GM19397 (cell line): ENCODE results near the gene MRNIP.
A peak's percentile ranks its signal among the peaks of the same experiment; 100 is the strongest.

ENCODE experiments used
- ATAC-seq: cut with Tn5 transposase; IDR thresholded peaks from one replicate; pipeline ENCODE4 v1.9.1; 2021; ENCODE audit warnings: mild to moderate bottlenecking, moderate library complexity; ENCODE audit not compliant: unreplicated experiment

MRNIP gene

DNA sequence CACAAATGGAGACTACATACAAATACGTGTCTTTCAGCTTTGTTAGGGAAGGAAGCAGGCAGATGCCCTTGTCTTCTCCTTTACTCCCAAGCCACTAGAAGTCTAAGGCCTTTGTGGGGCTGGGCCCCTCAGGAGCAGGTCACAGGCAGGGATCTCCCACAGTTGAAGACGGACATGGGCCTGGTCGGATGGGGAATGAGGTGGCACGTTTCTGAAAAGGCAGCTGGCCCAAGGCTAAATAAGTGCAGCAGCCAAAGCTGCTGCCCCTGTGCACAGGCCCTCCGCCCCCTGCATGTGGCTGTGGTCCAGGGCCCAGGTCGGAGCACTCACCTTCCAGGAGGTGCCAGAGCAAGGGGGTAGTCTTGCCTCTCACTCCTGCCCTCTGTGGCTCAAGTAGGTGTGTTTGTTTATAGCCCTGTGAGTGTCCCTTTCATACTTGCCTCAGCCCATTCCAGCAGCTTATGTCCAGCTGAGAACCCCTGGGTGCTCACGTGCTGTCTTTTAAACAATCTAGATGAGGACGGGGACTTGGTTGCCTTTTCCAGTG, 36.1 kb downstream of the MRNIP start:
- ATAC-seq, result no peak

DNA sequence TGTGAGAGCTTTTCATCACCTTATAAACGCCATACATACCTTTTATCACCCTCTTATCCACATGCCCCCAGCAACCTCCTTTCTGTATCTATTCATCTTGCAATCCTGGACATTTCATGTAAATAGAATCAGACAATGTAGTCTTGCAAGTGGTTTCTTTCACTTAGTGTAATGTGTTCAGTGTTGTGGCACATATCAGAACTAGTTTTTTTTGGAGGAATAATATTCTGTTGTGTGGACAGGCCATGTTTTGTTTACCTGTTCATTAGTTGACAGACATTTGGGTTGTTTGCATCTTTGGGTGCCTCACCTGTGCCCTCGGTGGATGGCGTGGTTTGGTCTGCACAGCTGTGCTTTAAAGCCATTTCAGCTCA, 36.6 kb downstream of the MRNIP start:
- no peak for ATAC-seq

GRCh38 chr5:179821298-179822058, 37.1 kb downstream of the MRNIP start:
- ATAC-seq, result peak; percentile 44

- ATAC-seq, result peak; percentile 42
Observed at GRCh38 chr5:179820483-179821297, 37.9 kb downstream of the MRNIP start, which contains the start of gene SQSTM1. SQSTM1 (plus strand) TSS chr5:179820905; CDS start chr5:179820937, 32 bp downstream.

GRCh38 chr5:179820127-179820482, 38.5 kb downstream of the MRNIP start:
- ATAC-seq, result no peak

- ATAC-seq, result no peak
Observed at GRCh38 chr5:179819296-179820126, 39.1 kb downstream of the MRNIP start.

- peak; percentile 59 for ATAC-seq
Observed at GRCh38 chr5:179818746-179819295, 39.8 kb downstream of the MRNIP start.

- ATAC-seq, result no peak
Observed at GRCh38 chr5:179817890-179818745, 40.5 kb downstream of the MRNIP start.

DNA sequence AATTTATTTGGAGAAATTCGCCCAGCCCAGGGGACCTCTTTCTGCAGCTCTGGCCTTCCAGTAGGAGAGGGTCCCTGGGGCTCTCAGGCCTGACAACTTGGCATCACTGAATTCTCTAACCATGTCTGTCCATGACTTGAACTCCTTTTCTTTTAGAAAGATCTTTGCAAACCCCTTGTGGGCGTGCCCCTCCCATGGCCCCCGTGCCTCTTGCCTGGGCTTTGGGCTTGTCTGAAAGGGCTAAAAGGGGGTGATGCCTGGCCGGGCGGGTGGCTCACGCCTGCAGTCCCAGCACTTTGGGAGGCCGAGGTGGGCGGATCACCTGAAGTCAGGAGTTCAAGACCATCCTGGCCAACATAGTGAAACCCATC, 41.2 kb downstream of the MRNIP start:
- no peak for ATAC-seq

GRCh38 chr5:179816796-179817469, 41.7 kb downstream of the MRNIP start:
- ATAC-seq, result no peak

- no peak for ATAC-seq
Observed at GRCh38 chr5:179816401-179816795, 42.2 kb downstream of the MRNIP start.

- ATAC-seq, result no peak
Observed at GRCh38 chr5:179815491-179816249, 42.9 kb downstream of the MRNIP start.

DNA sequence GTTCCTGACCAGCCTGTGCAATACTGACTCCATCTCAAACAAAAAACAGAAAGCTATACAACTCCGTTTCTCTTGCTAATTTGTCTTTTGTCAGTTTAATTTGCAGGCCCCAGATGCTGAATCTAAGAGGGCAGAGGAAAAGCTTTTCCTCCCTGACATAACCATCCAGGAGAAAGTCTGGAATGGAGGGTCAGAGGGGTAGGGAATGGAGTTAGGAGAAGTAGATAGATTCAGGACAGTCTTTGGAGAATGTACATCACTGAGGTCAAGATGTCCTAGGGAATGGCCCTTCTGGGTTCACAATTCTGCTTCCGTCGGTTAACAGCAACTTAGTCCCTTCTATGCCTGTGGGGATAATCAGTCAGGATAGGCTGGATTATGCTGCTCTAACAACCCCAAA, 44.5 kb downstream of the MRNIP start:
- no peak for ATAC-seq

- no peak for ATAC-seq
Observed at GRCh38 chr5:179812997-179813607, 45.5 kb downstream of the MRNIP start.

- no peak for ATAC-seq
Observed at GRCh38 chr5:179812135-179812825, 46.3 kb downstream of the MRNIP start.

DNA sequence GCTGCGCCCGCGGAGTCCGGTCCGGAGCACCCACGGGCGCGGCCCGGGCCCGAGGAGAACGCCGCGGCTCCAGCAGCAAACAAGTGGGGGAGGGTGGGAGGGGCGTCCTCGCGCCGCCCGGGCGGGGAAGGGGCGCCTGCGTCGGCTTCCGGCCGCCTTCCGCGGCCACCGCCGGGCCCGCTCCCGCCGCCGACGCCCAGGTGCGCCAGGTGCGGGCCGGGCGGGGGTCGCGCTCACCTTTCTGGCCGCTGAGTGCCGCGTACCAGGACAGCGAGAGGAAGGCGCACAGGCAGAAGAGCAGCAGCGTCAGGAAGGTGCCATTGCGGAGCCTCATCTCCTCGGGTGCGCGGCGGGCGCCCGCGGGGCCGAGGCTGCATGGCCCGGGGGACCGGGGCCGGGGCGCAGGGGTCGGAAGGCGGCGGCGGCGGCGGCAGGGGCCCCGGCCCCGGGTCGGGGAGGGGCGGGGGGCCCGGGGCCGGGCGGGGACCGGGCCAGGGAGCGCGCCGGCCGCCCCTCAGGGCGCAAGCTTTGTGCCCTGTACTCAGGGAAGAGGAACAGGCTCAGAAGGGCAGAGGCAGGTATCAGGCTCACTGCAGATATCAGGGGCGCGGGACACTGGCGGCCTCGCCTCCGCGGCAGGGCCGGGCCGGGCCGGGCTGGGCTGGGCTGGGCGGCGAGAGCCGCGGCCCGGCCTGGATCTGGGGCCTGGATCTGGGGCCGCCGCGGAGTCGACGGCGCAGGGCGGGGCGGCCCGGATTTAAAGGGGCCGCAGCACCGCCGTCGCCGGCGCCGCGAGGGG, 52.2 kb downstream of the MRNIP start, which contains the start of gene MGAT4B:
Gene MGAT4B (minus strand): TSS at position 617 of the 799 bp plus-strand sequence. CDS start 283 bp downstream, at position 334.
- ATAC-seq, result peak; percentile 85
